HepG2 (cell line): ENCODE results near the gene AATF.

Experiments used
- ATAD3A ChIP-seq: sonication (generic); formaldehyde crosslinking; IDR thresholded peaks from 2 replicates; pipeline ENCODE4 v1.4.0; 2020; ENCODE audit warnings: missing genetic modification reagents
- JUND ChIP-seq: sonication (generic); formaldehyde crosslinking; IDR thresholded peaks from 2 replicates; pipeline ENCODE4 v1.8.0; 2022; ENCODE audit warnings: mild to moderate bottlenecking, missing genetic modification reagents
- MXD1 ChIP-seq: sonication (generic); formaldehyde crosslinking; IDR thresholded peaks from 2 replicates; pipeline ENCODE4 v1.4.0; 2020; ENCODE audit warnings: mild to moderate bottlenecking, missing genetic modification reagents
- TAF1 ChIP-seq: sonication (generic); formaldehyde crosslinking; IDR thresholded peaks from 2 replicates; pipeline ENCODE4 v1.4.0; 2020; ENCODE audit warnings: missing genetic modification reagents
- ZNF232 ChIP-seq: sonication (generic); formaldehyde crosslinking; IDR thresholded peaks from 2 replicates; pipeline ENCODE4 v1.4.0; 2020; ENCODE audit warnings: missing genetic modification reagents, borderline replicate concordance
- ZNF343 ChIP-seq: sonication (generic); formaldehyde crosslinking; IDR thresholded peaks from 2 replicates; pipeline ENCODE4 v1.4.0; 2020; ENCODE audit warnings: mild to moderate bottlenecking, missing genetic modification reagents
- ZNF496 ChIP-seq: sonication (generic); formaldehyde crosslinking; IDR thresholded peaks from 2 replicates; pipeline ENCODE4 v1.8.1; 2023; ENCODE audit warnings: mild to moderate bottlenecking, moderate library complexity, missing genetic modification reagents; ENCODE audit not compliant: insufficient replicate concordance
- ZNF558 ChIP-seq: sonication (generic); formaldehyde crosslinking; IDR thresholded peaks from 2 replicates; pipeline ENCODE4 v1.9.0; 2022; ENCODE audit warnings: mild to moderate bottlenecking, missing genetic modification reagents, borderline replicate concordance
- ZNF75D ChIP-seq: sonication (generic); formaldehyde crosslinking; IDR thresholded peaks from 2 replicates; pipeline ENCODE4 v1.8.1; 2023; ENCODE audit warnings: missing genetic modification reagents, mild to moderate bottlenecking, borderline replicate concordance

GRCh38 chr17:37069087-37069486, 120.3 kb downstream of the AATF start:
- TF ChIP-seq TAF1 (CRISPR knock-in tag) (no peak), ATAD3A (CRISPR knock-in tag) (no peak), ZNF343 (no peak), ZNF558 (no peak), ZNF496 (no peak), JUND (CRISPR knock-in tag) (no peak), MXD1 (no peak), ZNF232 (CRISPR knock-in tag) (no peak), ZNF75D (no peak)
